ENCODE results near the gene EMILIN1.

GRCh38 chr2:27073782-27074181 is 4.6 kb upstream of the EMILIN1 start:
- TF ChIP-seq SPI1 (IDR thresholded peaks at IDR 0.05; ENCODE audit: low read depth, low read length) = no peak
- TF ChIP-seq POLR2AphosphoS5 (IDR thresholded peaks at IDR 0.05; ENCODE audit: low read depth, low read length) = no peak

Data from GM12891 (cell line).